Astrocyte of the cerebellum (primary cell): ENCODE measurements around the gene TMTC1.

ENCODE experiments used
- DNase-seq: peaks from one replicate; pipeline ENCODE4 v3.0.0-alpha.2; 2011; ENCODE audit warnings: low read depth
- H3K4me3 ChIP-seq: 2 replicates; pipeline ENCODE4 v1.5.1; 2011; ENCODE audit warnings: mild to moderate bottlenecking, low read depth, low read length, moderate library complexity
- CTCF ChIP-seq: IDR thresholded peaks from 2 replicates; pipeline ENCODE4 v1.5.1; 2012; ENCODE audit warnings: low read length, low read depth, moderate library complexity, mild to moderate bottlenecking; ENCODE audit errors: missing control alignments
- in situ Hi-C: cut with HindIII; loops from 2 replicates; pipeline ENCODE4 v1.10.0; 2017; ENCODE audit warnings: low sequenced_read_pairs

Gene TMTC1

GRCh38 chr12:29725587-29726320 lies 58.0 kb downstream of the TMTC1 start:
- no peak overlapping the region for H3K4me3 ChIP-seq
- in situ Hi-C loops, result no loop called here
- TF ChIP-seq CTCF, result no peak
- peak; percentile 76 for DNase-seq

GRCh38 chr12:29722164-29722563 lies 61.6 kb downstream of the TMTC1 start:
- no peak for TF ChIP-seq CTCF
- in situ Hi-C loops, result no loop called here
- no peak overlapping the region for H3K4me3 ChIP-seq
- no peak for DNase-seq

GRCh38 chr12:29719381-29719780 lies 64.4 kb downstream of the TMTC1 start:
- no peak for TF ChIP-seq CTCF
- no peak for DNase-seq
- no peak overlapping the region for H3K4me3 ChIP-seq
- in situ Hi-C loops, result no loop called here

GRCh38 chr12:29717540-29718100 lies 66.1 kb downstream of the TMTC1 start:
- in situ Hi-C loops, result no loop called here
- no peak for TF ChIP-seq CTCF
- H3K4me3 ChIP-seq, result no peak overlapping the region

GRCh38 chr12:29714966-29715365 lies 68.8 kb downstream of the TMTC1 start:
- H3K4me3 ChIP-seq, result no peak overlapping the region
- in situ Hi-C loops, result no loop called here
- DNase-seq, result no peak
- no peak for TF ChIP-seq CTCF

More at GRCh38 chr12:29717540-29718100, 66.1 kb downstream of the TMTC1 start:
- DNase-seq, result no peak

GRCh38 chr12:29713729-29714128 lies 70.0 kb downstream of the TMTC1 start:
- DNase-seq, result no peak
- in situ Hi-C loops, result no loop called here
- H3K4me3 ChIP-seq, result no peak overlapping the region
- TF ChIP-seq CTCF, result no peak
